Smooth muscle cell (in vitro differentiated cells): ENCODE measurements around the gene SAMD4B. TPM values are rescaled to one million over a fixed set of nuclear protein-coding genes. Genes with fewer than 3 reads are reported as not detected.

Experiments used
- DNase-seq: peaks from one replicate; lab custom pipeline; 2025; ENCODE audit not compliant: unreplicated experiment; lab: John Stamatoyannopoulos, UW
- H2AFZ ChIP-seq: fragments of 200-600 bp; sonication (generic); 2 replicates; pipeline ENCODE4 v1.6.0; 2016; ENCODE audit warnings: antibody characterized with exemption, low read depth, mild to moderate bottlenecking
- H3F3A ChIP-seq: fragments of 200-600 bp; sonication (generic); 2 replicates; pipeline ENCODE4 v1.6.0; 2017; ENCODE audit warnings: antibody characterized with exemption, low read depth
- H3K27ac ChIP-seq: fragments of 200-600 bp; sonication (generic); 2 replicates; pipeline ENCODE4 v1.5.1; 2016; ENCODE audit warnings: low read depth, mild to moderate bottlenecking
- H3K27me3 ChIP-seq: fragments of 200-600 bp; sonication (generic); 2 replicates; pipeline ENCODE4 v1.6.1; 2016; ENCODE audit warnings: low read depth, mild to moderate bottlenecking
- H3K36me3 ChIP-seq: fragments of 200-600 bp; sonication (generic); 2 replicates; pipeline ENCODE4 v1.5.1; 2016; ENCODE audit warnings: low read depth
- H3K4me1 ChIP-seq: fragments of 200-600 bp; sonication (generic); 2 replicates; pipeline ENCODE4 v1.5.1; 2016; ENCODE audit warnings: low read depth
- H3K4me2 ChIP-seq: fragments of 200-600 bp; sonication (generic); 2 replicates; pipeline ENCODE4 v1.6.0; 2016; ENCODE audit warnings: mild to moderate bottlenecking
- H3K4me3 ChIP-seq: fragments of 200-600 bp; sonication (generic); 2 replicates; pipeline ENCODE4 v1.5.1; 2016; ENCODE audit warnings: mild to moderate bottlenecking
- H3K79me2 ChIP-seq: fragments of 200-600 bp; sonication (generic); 2 replicates; pipeline ENCODE4 v1.6.0; 2016; ENCODE audit warnings: low read depth, mild to moderate bottlenecking
- H3K9ac ChIP-seq: fragments of 200-600 bp; sonication (generic); 2 replicates; pipeline ENCODE4 v1.6.0; 2016; ENCODE audit warnings: low read depth
- H3K9me3 ChIP-seq: fragments of 200-600 bp; sonication (generic); replicated peaks from 2 replicates; pipeline ENCODE4 v1.5.1; 2016; ENCODE audit warnings: low read depth
- H4K20me1 ChIP-seq: fragments of 200-600 bp; sonication (generic); 2 replicates; pipeline ENCODE4 v1.6.0; 2016; ENCODE audit warnings: low read depth
- CTCF ChIP-seq: fragments of 200-600 bp; sonication (generic); IDR thresholded peaks from 2 replicates; pipeline ENCODE4 v1.5.1; 2017; ENCODE audit warnings: borderline replicate concordance, mild to moderate bottlenecking, antibody characterized with exemption; ENCODE audit not compliant: insufficient read depth, poor library complexity, severe bottlenecking
- WGBS: methylation state at CpG from one replicate; pipeline ENCODE4 v1.1.7; 2016; ENCODE audit warnings: low lambda C conversion rate; 5-methylcytosine and 5-hydroxymethylcytosine counted together
- polyA plus RNA-seq: library from polyadenylated mRNA; unstranded; fragments of >200 nt; fragmentation: Nextera tagmentation; extraction: Ambion mirVana; gene quantifications from 2 replicates; pipeline ENCODE4 v1.2.1, GENCODE V29; 2016
- total RNA-seq: library from RNA; depleted of rRNA; stranded (reverse); fragments of >200 nt; gene quantifications from 2 replicates; pipeline ENCODE4 v1.2.3, GENCODE V29; 2014

The SAMD4B gene
- total and polyA plus RNA-seq, 2 experiments from 2014 or later: 58.3 to 61.8 TPM

DNA sequence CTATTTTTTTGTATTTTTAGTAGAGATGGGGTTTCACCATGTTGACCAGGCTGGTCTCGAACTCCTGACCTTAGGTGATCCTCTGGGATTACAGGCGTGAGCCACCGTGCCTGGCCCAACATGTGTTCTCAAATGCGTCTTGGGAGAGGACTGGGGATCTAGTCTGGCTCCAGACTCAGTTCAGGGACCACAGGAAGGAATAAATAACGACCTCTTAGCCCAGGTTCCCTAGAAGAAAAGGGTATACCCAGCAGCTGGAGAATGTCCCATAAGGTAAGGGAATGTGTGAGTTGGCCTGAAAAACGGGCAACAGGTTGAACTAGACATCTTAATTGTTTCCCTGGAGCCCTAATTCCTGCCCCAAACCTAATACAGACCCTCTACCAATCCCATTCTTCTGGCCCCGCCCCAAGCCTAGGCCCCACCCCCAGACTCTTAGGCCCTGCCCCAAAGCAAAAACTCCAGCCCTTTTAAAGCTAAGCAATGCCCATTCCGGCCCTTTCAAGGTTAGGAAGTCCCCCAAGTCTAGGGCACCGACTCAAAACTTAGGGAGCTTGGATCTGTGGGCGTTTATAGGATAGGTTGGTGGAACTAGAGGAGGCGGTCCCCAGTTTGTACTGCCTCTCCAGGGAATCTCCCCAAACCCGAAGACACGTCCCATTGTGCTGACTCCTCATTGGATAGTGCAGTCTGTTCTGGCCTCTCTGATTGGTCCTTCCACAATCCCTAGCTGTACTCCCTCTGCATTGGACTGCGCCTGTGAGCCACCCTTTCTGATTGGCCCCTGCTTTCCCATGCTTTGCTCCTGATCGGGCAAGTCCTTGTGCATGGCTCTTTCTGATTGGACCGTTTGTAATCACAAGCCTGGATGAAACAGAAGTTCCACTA lies 16.2 kb upstream of the SAMD4B start:
- H3K9me3 ChIP-seq: no peaks in the 10 kb centered on the region
- no peak for TF ChIP-seq CTCF
- no peak overlapping the region for H3K27ac ChIP-seq
- H3K9ac ChIP-seq: no peak overlapping the region
- no peak overlapping the region for H2AFZ ChIP-seq
- no peaks in the 10 kb centered on the region for H3F3A ChIP-seq
- H3K79me2 ChIP-seq: no peaks in the 10 kb centered on the region
- 86% methylated on average over 16 of the region's 16 CpGs for WGBS
- H3K27me3 ChIP-seq: no peaks in the 10 kb centered on the region
- H3K4me3 ChIP-seq: no peak overlapping the region
- no peaks in the 10 kb centered on the region for H3K4me1 ChIP-seq
- H3K36me3 ChIP-seq: no peaks in the 10 kb centered on the region
- H3K4me2 ChIP-seq: no peak overlapping the region
- H4K20me1 ChIP-seq: no peaks in the 10 kb centered on the region
- DNase-seq: no peak

- Histone ChIP-seq H3K4me3 (no peak overlapping the region), H3K27me3 (no peaks in the 10 kb centered on the region), H3K9ac (no peak overlapping the region), H3K27ac (no peak overlapping the region), H3K79me2 (no peaks in the 10 kb centered on the region), H3K4me1 (no peaks in the 10 kb centered on the region), H3F3A (no peaks in the 10 kb centered on the region), H3K36me3 (no peaks in the 10 kb centered on the region), H4K20me1 (no peaks in the 10 kb centered on the region), H3K4me2 (no peak overlapping the region), H3K9me3 (no peaks in the 10 kb centered on the region), H2AFZ (no peak overlapping the region)
- 70% methylated on average over 16 of the region's 16 CpGs for WGBS
- DNase-seq: no peak
- TF ChIP-seq CTCF: no peak
These were observed 14.7 kb upstream of the SAMD4B start for GRCh38 chr19:39327363-39328045.

GRCh38 chr19:39328046-39328705 lies 14.0 kb upstream of the SAMD4B start:
- no peaks in the 10 kb centered on the region for H3K4me1 ChIP-seq
- no peaks in the 10 kb centered on the region for H3K27me3 ChIP-seq
- DNase-seq: peak; percentile 75
- no peak overlapping the region for H2AFZ ChIP-seq
- no peaks in the 10 kb centered on the region for H3K79me2 ChIP-seq
- H3K9me3 ChIP-seq: no peaks in the 10 kb centered on the region
- no peak overlapping the region for H3K4me3 ChIP-seq
- H4K20me1 ChIP-seq: no peaks in the 10 kb centered on the region
- H3K9ac ChIP-seq: no peak overlapping the region
- no peaks in the 10 kb centered on the region for H3F3A ChIP-seq
- TF ChIP-seq CTCF: peak; percentile 98
- no peak overlapping the region for H3K27ac ChIP-seq
- 26% methylated on average over 17 of the region's 17 CpGs for WGBS
- H3K36me3 ChIP-seq: no peaks in the 10 kb centered on the region
- no peak overlapping the region for H3K4me2 ChIP-seq
